HG03469 (cell line): ENCODE measurements around the gene TEKT3.

Experiments
- ATAC-seq: cut with Tn5 transposase; IDR thresholded peaks from one replicate; pipeline ENCODE4 v1.9.1; 2021; ENCODE audit warnings: mild to moderate bottlenecking, moderate library complexity, moderate number of reproducible peaks; ENCODE audit not compliant: unreplicated experiment

Gene TEKT3

GRCh38 chr17:15298176-15298575 is 43.2 kb downstream of the TEKT3 start:
- ATAC-seq, result no peak

DNA sequence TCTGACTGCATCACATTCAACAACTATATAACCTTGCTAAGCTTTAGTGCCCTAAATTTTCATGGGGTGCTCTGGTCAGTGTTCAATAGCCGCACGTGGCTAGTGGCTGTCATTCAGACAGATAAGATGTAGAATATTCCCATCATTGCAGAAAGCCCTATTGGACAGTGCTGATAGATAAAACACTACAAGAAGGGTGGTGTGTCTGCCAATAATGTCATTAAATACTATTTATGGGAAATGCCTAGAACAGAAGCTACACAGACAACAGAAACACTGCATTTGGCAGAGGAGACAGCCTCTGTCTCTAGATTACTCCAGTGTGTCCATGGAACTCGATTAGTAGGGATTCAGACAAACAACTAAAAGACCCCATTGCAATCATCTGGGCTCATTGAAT is 47.8 kb downstream of the TEKT3 start:
- no peak for ATAC-seq

DNA sequence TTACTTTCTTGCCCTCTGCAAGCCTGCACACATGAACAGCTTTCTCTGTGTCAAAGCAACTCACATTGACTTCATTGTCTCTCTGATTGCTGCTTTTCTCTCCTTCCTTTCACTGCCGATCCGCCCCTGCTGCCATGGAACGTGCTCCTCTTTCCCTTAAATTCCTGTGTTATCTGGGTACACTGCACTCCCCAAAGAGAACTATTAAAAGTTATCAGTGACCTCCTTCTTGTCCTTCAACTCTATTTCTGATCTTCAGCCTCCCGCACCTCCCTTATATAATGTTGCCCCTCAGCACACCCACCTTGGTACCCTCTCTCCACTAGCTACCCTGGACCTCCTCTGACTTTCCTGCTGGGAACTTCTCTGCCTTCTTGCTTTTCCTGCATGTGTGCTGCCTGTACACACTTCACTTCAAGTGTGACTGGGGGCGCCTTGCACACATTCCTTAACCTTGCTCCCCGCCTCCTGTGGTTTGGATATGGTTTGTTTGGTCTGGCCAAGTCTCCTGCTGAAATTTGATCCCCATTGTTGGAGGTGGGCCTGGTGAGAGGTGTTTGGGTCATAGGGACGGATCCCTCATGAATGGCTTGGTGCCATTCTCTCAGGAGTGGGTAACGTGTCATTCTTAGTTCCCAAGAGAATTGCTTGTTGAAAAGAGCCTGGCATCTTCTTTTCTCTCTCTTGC is 49.6 kb downstream of the TEKT3 start:
- no peak for ATAC-seq

DNA sequence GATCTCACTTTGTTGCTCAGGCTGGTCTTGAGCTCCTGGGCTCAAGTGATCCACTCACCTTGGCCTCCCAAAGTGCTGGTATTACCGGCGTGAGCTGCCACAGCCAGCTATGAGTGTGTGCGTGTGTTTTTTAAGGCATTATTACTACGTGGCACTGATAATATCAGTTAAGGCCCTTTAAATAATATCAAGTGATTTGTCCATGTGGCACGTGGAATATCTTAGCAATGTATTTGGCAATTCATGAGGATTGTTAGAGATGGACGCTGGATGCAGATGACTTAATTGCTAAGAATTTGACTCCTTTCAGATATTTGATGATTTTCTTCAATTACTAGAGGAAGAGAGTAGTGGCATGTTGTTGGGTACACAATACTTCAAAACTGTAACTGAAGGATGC is 50.8 kb downstream of the TEKT3 start:
- ATAC-seq, result no peak

DNA sequence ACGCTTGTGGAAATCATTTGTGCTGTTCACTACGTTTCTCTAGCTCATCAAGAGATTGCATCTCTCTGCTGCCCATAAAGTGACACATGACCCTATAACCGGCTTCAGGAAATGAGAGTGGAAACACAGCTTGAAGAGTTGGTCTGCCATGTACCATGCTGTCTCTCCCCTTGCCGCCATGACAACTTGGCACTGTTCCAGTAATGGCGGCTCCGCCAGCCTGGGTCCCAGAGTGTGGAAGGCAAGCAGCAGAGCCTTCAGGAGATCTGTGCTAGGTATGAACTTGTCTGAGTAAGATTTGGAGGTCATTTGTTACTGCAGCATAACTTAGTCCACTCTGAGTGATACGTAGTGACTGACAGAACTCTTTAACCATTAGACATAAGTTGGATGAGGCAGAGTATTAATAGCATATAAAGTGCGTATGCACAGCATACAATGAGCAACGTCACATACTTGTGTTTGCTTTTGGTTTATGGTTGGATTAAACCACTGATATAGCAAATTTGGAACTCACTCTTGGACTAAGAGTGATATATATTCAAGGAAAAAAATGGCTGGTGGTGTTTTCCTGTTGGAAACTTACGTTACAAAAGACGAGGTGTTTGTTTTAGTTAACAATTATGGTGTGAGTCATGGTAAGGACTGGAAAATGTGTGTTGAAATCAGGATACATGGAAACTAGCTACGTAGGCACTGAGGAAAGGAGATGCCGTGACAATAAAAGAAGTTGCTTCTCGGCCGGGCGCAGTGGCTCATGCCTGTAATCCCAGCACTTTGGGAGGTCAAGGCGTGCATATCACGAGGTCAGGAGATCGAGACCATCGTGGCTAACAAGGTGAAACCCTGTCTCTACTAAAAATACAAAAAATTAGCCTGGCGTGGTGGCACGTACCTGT is 51.9 kb downstream of the TEKT3 start:
- ATAC-seq, result no peak

GRCh38 chr17:15288859-15289258 is 52.5 kb downstream of the TEKT3 start:
- no peak for ATAC-seq

GRCh38 chr17:15287538-15288267 is 53.7 kb downstream of the TEKT3 start:
- no peak for ATAC-seq

- ATAC-seq, result no peak
Measured at GRCh38 chr17:15285466-15285865, 55.9 kb downstream of the TEKT3 start.

DNA sequence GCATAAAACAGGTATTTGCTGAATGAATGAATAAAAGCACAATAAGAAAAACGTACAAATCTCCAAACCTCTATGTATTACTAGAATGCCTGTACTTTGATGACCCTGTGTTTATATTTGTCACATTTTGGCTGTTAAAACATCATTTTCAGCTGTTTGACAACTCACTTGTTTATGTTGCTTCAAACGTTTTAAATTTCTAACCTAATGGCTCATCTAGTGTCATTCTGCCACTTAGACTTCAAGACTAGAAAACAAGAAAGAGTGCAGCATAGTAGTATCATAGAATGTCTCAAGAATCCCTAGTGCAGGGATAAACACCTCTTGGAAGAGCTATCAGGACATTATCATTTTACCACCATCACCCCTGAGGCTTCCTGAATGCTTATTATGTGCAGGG is 56.9 kb downstream of the TEKT3 start:
- ATAC-seq, result no peak

DNA sequence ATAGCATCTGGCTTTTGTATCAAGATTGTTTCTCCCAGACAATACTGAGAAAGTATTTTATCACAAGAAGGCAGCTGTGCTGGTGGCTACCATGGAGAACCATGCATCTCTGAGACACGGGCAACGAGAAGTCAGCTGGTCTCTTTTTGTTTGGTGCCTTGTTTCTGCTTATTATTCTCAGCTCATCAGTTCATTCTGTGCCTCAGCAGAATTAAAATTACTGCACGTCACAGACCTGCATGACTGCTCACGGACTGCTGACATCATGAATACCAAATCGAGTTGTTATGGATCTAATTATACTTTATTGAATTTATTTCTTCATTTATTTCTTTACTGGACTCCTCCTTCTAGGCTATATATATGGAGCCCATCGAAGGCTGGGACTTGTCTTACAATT is 57.3 kb downstream of the TEKT3 start:
- no peak for ATAC-seq

GRCh38 chr17:15281909-15282308 is 59.5 kb downstream of the TEKT3 start:
- ATAC-seq, result no peak

GRCh38 chr17:15278924-15279477 is 62.4 kb downstream of the TEKT3 start:
- no peak for ATAC-seq

DNA sequence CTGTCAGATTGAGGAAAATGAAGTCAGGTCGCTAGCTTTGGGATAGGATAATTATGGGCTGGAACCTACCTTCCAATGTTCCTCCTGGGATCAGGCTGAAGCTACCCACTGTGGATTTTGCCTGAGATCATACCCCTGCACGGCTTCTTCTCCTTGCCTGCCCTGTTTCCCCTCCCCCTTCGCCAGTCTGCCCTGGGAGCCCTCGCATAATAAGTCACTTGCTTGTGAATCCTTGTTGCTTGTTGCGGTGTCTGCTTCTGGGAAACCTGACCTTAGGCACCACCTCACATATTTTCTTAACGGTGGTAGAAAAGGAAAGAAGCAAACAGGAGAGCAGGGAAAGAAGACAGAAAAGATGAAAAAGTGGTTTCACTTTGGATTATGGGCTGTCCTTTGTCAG is 63.0 kb downstream of the TEKT3 start:
- no peak for ATAC-seq

DNA sequence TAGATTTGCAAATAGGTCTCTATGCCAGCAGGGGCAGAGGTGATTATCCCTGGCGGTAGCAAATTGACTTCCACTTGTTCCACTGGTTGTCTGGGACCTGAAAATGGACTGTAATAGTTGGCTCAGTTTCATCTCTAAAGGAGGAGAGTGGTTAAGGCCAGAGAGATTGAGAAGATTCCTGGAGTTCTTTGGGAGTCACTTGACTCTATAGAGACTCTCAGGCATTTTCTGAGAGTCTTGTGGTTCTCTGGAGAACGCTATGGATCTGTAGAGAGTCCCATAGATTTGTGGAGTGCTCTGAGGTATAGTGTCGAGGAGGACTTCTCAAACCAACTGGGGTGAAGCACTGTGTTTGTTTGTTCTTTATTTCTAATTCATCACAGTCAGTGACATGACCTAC is 67.4 kb downstream of the TEKT3 start:
- no peak for ATAC-seq

DNA sequence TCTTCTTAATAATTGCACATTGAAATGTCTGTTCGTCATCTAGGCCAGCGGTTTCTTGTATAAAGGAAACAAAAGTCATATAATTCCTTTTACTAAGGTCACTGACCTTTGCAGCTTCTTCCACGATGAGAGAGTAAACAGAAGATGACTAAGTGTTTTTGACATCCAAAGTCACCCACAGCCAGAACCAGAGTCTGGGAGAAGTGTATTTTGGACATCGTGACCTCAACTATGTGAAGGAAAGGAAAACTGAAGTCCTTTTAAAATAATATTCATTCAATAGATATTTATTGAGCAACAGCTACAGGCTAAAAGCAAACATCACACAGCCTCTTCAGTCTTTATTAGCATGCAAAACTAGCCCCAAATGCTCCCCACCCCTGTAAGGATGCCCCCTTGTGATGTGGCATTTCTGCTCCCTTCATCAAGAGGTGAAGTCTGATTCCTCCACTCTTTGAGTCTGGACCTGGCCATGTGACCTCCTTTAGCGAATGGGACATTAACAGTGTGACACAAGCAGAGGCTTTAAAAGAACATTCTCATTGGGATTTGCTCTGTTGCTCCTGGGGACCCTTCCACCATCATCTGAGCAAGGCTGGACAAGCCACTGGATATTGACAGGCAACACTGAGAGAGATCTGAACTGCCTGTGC is 68.1 kb downstream of the TEKT3 start:
- ATAC-seq, result no peak

DNA sequence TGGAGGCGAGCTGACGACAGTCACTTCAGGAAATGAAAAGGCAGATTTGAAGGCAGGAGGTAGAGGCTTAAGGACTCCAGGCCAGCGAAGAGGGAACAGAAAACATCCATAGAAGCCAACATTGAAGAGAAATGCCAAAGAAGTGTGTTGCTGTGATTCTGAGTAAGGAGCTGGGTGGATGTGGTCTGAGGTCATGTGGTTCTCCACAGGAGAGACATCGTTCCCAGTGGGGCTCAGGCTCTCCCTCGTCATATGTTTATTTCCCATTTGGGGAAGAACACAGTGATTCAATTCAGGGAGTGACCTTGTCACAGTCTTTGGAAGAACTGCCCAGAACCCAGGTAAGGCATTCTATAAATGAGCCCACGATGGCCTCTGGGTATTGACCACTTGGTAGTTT is 69.7 kb downstream of the TEKT3 start:
- no peak for ATAC-seq

DNA sequence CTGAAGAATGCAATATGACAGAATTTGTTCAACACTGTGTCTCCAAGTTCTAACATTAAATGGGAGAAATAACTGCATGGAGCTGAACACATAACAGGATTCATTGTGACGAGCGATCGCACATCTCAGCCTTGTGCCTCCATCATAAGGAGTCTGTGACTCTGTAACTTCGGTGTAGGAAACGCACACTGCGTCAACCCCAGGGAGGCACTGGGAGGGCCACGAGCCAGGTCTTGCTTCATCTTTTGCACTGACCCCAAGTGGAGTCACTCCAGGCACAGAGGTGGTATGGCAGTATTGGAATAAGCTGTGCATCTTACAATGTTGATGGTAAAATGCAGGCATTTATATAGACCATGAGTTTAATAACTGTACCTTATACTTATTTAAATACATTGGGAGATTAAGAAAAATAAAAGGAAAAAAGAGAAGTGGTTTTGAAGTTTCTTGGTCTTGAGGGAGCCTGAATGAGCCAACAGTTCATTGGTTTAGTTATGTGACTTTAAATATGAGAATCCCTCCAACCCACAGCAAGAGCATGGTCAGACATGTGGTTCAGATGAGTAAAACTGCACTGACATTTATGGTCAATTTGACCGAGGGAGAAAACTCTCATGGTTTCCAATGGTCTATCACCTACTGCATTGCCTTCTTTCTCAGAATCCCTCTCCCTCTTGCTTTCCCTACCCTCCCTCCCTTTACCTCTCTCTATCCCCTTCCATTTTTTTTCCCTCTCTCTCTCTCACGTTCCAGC is 70.6 kb downstream of the TEKT3 start:
- ATAC-seq, result no peak

DNA sequence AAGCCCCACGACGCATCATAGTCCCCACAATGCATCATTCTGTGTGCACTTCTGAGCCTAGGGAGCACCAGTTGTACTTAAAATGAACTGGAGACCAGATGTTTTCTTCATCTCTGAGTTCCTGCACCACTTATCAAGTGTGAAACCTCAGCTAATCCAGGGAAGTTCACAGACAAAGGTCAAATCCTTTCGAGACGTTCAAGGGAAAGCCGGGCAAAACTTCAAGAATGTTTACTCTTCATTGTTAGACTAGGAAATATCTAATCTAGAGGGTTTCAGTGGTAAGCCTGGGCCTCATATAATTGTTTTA is 71.7 kb downstream of the TEKT3 start:
- ATAC-seq, result no peak

GRCh38 chr17:15269087-15269779 is 72.2 kb downstream of the TEKT3 start:
- ATAC-seq, result no peak

DNA sequence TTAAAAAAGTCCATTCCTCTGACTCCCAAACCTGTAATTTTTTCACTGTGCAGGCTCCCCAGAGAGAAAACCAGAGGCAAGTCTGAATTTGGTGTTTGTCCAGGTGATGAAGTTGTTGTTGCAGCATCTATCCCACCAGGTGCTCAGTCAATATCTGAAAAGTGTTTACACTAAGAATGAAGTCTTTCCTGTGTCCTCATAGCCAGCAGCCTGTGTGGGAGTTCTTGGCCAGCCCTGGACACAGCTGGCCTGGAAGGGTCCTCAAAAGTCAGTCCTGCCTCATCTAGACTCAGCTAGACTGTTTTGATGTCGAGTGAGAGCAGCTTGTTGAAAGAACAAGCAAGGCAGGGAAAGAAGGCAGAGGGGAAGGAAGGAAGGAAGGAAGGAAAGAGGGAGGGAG is 72.9 kb downstream of the TEKT3 start:
- ATAC-seq, result no peak
